Measurements from ENCODE around the gene TFF3.

DNA sequence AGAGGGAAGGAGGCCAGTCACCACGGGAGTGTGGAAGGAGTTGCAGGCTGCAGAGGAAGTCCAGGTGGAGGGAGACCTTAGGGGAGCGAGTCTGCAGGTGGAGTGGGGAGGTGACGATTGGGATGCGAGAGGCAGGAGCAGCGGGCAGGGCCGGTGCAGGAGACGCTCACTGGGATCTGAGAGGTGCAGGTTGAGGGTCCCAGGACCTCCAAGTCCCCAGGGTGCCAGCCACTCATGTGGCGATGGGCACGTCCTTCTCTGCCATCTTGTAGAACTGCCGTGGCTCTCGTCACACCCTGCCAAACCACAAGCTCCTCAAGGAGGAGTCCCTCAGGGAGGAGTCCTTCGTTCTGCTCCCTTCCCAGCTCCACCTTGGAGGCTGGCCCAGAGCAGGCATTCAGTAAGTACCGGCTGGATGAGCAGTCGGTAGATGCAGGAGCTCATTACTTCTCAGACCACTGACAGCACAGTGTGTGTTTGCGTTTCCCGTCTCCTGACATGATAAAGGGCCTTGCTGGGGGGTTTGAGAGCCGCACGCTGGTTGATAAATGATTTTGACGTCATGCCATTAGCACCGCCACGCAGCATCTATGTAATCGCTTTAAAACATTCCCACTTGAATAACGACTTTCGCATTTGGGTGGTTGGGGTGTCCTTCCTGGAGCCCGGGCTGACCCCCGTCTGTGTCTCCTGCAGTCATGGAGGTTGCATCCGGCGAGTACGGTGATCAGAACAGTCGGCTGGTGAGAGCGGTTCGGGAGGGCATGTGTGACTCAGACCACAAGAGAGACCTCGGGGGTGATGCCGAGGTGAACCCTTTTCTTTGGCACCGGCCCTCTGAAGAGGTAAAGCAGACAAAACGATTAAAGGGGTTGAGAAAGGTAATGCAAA, 27.8 kb downstream of the TFF3 start:
- TF ChIP-seq, protein P1, sequence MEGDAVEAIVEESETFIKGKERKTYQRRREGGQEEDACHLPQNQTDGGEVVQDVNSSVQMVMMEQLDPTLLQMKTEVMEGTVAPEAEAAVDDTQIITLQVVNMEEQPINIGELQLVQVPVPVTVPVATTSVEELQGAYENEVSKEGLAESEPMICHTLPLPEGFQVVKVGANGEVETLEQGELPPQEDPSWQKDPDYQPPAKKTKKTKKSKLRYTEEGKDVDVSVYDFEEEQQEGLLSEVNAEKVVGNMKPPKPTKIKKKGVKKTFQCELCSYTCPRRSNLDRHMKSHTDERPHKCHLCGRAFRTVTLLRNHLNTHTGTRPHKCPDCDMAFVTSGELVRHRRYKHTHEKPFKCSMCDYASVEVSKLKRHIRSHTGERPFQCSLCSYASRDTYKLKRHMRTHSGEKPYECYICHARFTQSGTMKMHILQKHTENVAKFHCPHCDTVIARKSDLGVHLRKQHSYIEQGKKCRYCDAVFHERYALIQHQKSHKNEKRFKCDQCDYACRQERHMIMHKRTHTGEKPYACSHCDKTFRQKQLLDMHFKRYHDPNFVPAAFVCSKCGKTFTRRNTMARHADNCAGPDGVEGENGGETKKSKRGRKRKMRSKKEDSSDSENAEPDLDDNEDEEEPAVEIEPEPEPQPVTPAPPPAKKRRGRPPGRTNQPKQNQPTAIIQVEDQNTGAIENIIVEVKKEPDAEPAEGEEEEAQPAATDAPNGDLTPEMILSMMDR (IDR thresholded peaks at IDR 0.05; ENCODE audit: low read length): no peak
- no peak for TF ChIP-seq EZH2 (optimal IDR thresholded peaks at IDR 0.05; ENCODE audit: low read depth, low read length)

Measured in MM.1S (cell line).